AG04450 (cell line): Measurements from ENCODE around the gene CLSTN1. TPM values are rescaled to one million over a fixed set of nuclear protein-coding genes. Genes with fewer than 3 reads are reported as not detected.

Experiments
- CTCF ChIA-PET: fragments of 300-600, 350-600 bp; formaldehyde crosslinking; extraction: SDS; loops from one replicate; lab custom pipeline; 2022; ENCODE audit warnings: antibody characterized with exemption, inconsistent platforms; lab: Charles Lee
- POLR2A ChIA-PET: fragments of 350-600 bp; formaldehyde crosslinking; extraction: SDS; loops from one replicate; lab custom pipeline; 2021; ENCODE audit warnings: antibody characterized with exemption, inconsistent platforms; lab: Yijun Ruan, JAX
- DNase-seq: peaks from one replicate; pipeline ENCODE4 v3.0.0-alpha.2; 2011; ENCODE audit warnings: low read depth, low spot score
- H3K27ac ChIP-seq: one replicate; pipeline ENCODE4 v1.5.1; 2012; ENCODE audit warnings: low read depth, low read length, control low read depth
- H3K27me3 ChIP-seq: one replicate; pipeline ENCODE4 v1.6.0; 2012; ENCODE audit warnings: low read length; ENCODE audit not compliant: control insufficient read depth, insufficient read depth
- H3K4me3 ChIP-seq: 2 replicates; pipeline ENCODE4 v1.5.1; 2011; ENCODE audit warnings: mild to moderate bottlenecking, low read depth, low read length, control low read depth
- H3K9me3 ChIP-seq: 2 replicates; pipeline ENCODE4 v1.5.1; 2012; ENCODE audit warnings: low read length; ENCODE audit not compliant: control insufficient read depth, insufficient read depth
- polyA plus RNA-seq: library from polyadenylated mRNA; depleted of rRNA; stranded (reverse); fragments of >200 nt; gene quantifications from 2 replicates; pipeline ENCODE4 v1.2.3, GENCODE V29; 2011
- TF ChIP-seq, protein P1 (sequence below): IDR thresholded peaks from 2 replicates; pipeline ENCODE4 v1.5.1; 2011; ENCODE audit warnings: low read depth, low read length, control low read depth, inconsistent platforms

The CLSTN1 gene
- polyA plus RNA-seq, 1 experiment = 35.2 TPM

DNA sequence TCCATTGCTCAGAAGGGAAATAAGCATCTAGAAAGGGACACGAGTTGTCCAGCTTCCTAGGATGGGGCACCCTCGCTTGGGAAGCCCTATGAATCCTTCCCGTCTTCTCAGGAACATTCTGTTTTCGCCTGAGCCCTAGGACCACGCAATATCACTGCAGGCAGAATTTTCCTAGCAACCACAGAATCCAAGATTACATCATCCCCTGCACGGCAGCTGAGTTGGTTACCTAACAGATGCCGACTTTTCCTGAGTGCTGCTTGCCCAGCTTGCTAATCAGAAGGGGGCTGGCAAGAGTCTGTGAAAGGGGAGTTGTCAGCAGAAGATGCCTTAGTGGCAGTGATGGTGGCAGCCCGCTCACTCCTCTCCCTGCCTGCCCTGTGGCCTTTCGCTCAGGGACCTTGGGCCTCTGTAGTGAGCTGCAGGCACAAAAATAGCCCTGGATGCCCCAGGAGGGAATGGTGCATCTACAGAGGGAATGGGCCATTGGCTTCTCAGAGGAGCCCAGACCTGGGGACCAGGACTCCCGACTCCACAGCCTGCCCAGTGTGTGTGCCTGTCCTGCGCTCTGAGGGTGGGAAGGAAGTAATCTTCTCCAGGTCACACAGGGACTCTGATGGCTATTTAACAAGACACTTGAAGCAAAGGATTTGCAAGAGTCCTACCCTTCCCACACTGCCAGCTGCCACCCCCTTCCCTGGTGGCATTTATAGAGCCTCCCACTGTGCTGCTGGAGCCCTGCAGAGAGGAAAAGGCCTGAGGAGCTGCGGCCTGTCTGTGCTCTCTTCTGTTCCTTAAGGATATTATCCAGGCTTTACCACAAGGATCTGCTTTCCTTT, 28.9 kb upstream of the CLSTN1 start:
- Histone ChIP-seq H3K4me3 (no peak overlapping the region), H3K27ac (no peak overlapping the region), H3K27me3 (no peaks in the 10 kb centered on the region), H3K9me3 (peaks cover 3% of the 10 kb centered on the region; the same call in 1 of the 2 replicates)
- POLR2A ChIA-PET = interaction anchor here (0.7 kb wide), 1 partner anchor 64 kb away, joined by 5 read pairs; no protein-coding TSS in a partner anchor
- CTCF ChIA-PET = interaction anchor here (0.9 to 1.0 kb wide), 2 partner anchors 14 to 69 kb away, joined by 3 read pairs; no protein-coding TSS in a partner anchor
- DNase-seq = peak; percentile 18
- TF ChIP-seq, protein P1, sequence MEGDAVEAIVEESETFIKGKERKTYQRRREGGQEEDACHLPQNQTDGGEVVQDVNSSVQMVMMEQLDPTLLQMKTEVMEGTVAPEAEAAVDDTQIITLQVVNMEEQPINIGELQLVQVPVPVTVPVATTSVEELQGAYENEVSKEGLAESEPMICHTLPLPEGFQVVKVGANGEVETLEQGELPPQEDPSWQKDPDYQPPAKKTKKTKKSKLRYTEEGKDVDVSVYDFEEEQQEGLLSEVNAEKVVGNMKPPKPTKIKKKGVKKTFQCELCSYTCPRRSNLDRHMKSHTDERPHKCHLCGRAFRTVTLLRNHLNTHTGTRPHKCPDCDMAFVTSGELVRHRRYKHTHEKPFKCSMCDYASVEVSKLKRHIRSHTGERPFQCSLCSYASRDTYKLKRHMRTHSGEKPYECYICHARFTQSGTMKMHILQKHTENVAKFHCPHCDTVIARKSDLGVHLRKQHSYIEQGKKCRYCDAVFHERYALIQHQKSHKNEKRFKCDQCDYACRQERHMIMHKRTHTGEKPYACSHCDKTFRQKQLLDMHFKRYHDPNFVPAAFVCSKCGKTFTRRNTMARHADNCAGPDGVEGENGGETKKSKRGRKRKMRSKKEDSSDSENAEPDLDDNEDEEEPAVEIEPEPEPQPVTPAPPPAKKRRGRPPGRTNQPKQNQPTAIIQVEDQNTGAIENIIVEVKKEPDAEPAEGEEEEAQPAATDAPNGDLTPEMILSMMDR = no peak

DNA sequence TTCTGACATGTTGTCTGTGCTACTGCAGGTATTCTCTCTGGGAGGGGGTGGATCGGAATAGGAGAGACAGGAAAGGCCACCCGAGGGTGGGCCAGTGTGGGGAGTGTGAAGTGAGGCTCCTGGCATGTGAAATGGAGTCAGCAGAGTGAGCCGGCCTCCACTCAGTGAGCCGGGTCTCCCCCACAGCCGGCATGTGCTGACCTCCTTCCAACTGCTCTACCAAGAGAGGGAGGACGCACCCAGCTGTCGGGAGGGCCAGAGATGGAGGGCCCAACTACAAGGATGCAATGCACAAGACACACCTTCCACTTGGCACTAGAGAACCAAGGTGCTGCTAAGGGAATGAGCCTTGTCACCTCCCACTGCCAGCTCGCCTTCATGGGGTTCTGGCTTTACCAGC, 28.2 kb upstream of the CLSTN1 start:
- TF ChIP-seq, protein P1 = no peak
- Histone ChIP-seq H3K4me3 (no peak overlapping the region), H3K27me3 (no peaks in the 10 kb centered on the region), H3K9me3 (peaks cover 3% of the 10 kb centered on the region; the same call in 1 of the 2 replicates), H3K27ac (no peak overlapping the region)
- CTCF ChIA-PET = no interaction called here
- POLR2A ChIA-PET = interaction anchor here (0.7 kb wide), 1 partner anchor 65 kb away, joined by 5 read pairs; no protein-coding TSS in a partner anchor
- no peak for DNase-seq

DNA sequence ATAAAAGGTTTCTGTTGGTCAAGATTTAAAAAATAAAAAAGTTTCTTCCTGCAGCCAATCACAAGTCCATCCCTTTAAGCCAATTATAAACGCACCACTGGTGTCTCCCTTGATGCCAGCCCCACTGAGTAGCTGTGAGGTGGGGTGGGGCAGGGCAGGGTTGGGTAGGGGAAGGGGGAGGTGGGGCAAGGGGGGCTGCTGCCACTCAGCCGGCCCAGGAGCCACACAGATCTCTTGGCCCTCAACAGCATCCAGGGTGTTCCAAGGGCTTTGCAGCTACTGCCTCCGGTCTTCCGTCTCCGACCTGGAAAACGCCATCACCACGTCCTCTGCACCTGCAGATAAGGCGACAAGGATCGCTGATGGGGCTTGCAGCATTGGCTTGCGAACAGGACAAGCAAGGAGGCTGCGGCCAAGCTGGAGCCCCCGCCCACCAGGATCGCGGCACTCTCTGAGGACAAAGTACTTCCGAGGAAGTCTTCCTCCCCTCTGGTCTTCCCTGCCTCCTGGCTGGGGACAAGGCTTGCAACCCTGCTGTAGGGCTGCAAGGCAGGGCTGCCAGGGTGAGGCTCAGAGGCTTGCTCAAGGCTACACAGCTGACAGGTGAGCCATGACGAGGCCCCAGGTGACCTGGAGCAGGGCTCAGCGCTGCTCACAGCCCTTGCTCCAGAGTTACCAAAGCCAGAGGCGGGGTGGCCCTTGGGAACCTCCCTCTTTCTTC, 26.8 kb upstream of the CLSTN1 start:
- Histone ChIP-seq H3K27me3 (no peaks in the 10 kb centered on the region), H3K4me3 (no peak overlapping the region), H3K9me3 (peaks cover 3% of the 10 kb centered on the region), H3K27ac (no peak overlapping the region)
- no peak for DNase-seq
- TF ChIP-seq, protein P1 = no peak
- POLR2A ChIA-PET = no interaction called here
- CTCF ChIA-PET = no interaction called here

DNA sequence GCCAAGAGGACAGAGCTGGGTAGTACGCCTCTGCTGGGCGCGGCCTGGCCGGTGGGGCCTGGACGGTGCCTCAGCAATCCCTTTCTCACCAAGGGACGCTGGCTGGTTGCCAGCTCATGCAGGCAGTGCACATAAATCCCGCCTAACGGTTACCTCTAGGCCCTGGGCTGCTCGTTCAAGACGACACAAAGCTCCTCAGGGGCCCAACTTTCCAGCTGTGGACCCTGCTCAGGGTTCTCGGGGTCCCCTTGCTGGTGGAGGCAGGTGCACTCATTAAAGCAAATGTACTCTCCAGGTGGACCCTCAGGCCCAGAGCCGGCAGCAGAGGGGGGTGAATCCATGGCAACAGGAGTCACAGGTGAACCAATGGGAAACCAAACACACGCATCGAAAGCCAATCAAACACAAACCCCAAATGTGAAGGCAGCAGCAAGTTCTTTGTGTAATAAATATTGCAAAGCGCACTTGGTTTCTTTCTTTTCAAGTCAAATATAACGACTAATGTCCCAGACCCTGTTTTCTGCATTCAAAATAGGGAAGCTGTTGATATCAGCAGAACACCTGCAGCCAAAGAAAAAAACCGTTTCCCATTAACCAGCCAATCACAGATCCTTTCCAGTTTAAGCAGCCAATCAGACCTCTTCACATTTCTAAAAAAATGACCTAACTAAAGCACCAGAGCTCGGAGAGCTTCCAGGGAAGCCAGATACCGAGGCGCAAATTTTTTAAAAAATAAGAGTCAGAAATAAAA, 26.1 kb upstream of the CLSTN1 start:
- Histone ChIP-seq H3K27ac (no peak overlapping the region), H3K4me3 (no peak overlapping the region), H3K9me3 (peaks cover 3% of the 10 kb centered on the region), H3K27me3 (no peaks in the 10 kb centered on the region)
- no peak for DNase-seq
- ChIA-PET POLR2A (no interaction called here), CTCF (interaction anchor here (0.6 kb wide), 1 partner anchor 16 kb away, joined by 6 read pairs; no protein-coding TSS in a partner anchor)
- TF ChIP-seq, protein P1 = no peak
